Panc1 (cell line): ENCODE results near the gene PTPRA.

Experiments
- CTCF ChIP-seq: fragments of 450-650 bp; IDR thresholded peaks from 2 replicates; pipeline ENCODE4 v1.5.1; 2017; ENCODE audit warnings: mild to moderate bottlenecking
- POLR2AphosphoS5 ChIP-seq: IDR thresholded peaks from 2 replicates; pipeline ENCODE4 v1.6.1; 2012; ENCODE audit warnings: mild to moderate bottlenecking, low read depth, low read length, moderate library complexity
- TCF7L2 ChIP-seq: IDR thresholded peaks from 2 replicates; pipeline ENCODE4 v1.6.1; 2011; ENCODE audit warnings: mild to moderate bottlenecking, low read depth, low read length, inconsistent platforms

GRCh38 chr20:3045042-3045815 is 171.9 kb downstream of the PTPRA start:
- no peak for TF ChIP-seq POLR2AphosphoS5
- TF ChIP-seq CTCF = no peak
- TF ChIP-seq TCF7L2 = no peak
